Measurements from ENCODE around the gene GPATCH1. TPM values are rescaled to one million over a fixed set of nuclear protein-coding genes. Genes with fewer than 3 reads are reported as not detected.

Gene GPATCH1
- total RNA-seq, 1 donor from 2014 or later, result 12.2 TPM

GRCh38 chr19:33060586-33060985 lies 20.4 kb upstream of the GPATCH1 start:
- no peak for DNase-seq (ENCODE audit: extremely low spot score, unreplicated experiment)
- Mint-ChIP-seq H3K27me3 (peaks cover 23% of the 10 kb centered on the region), H3K4me3 (peak overlapping the region; percentile 39), H3K36me3 (peaks cover 8% of the 10 kb centered on the region), H3K4me1 (ENCODE audit: unreplicated experiment) (peaks cover 16% of the 10 kb centered on the region), H3K9me3 (no peaks in the 10 kb centered on the region), H3K27ac (peak overlapping the region; percentile 41)
- no peak for TF ChIP-seq CTCF (conservative IDR thresholded peaks at IDR 0.05)

GRCh38 chr19:33062902-33063301 lies 18.1 kb upstream of the GPATCH1 start:
- no peaks in the 10 kb centered on the region for H3K9me3 Mint-ChIP-seq
- H3K36me3 Mint-ChIP-seq, result peaks cover 8% of the 10 kb centered on the region
- H3K4me3 Mint-ChIP-seq, result peak overlapping the region; percentile 90
- peaks cover 31% of the 10 kb centered on the region for H3K27me3 Mint-ChIP-seq
- peaks cover 13% of the 10 kb centered on the region for H3K4me1 Mint-ChIP-seq (ENCODE audit: unreplicated experiment)
- TF ChIP-seq CTCF (conservative IDR thresholded peaks at IDR 0.05), result no peak
- DNase-seq (ENCODE audit: extremely low spot score, unreplicated experiment), result no peak
- peak overlapping the region; percentile 87 for H3K27ac Mint-ChIP-seq

- Mint-ChIP-seq H3K9me3 (no peaks in the 10 kb centered on the region), H3K36me3 (peaks cover 8% of the 10 kb centered on the region), H3K4me1 (ENCODE audit: unreplicated experiment) (peaks cover 13% of the 10 kb centered on the region), H3K4me3 (peak overlapping the region; percentile 90), H3K27ac (peak overlapping the region; percentile 87), H3K27me3 (peaks cover 31% of the 10 kb centered on the region)
- no peak for TF ChIP-seq CTCF (conservative IDR thresholded peaks at IDR 0.05)
- no peak for DNase-seq (ENCODE audit: extremely low spot score, unreplicated experiment)
These were observed 17.6 kb upstream of the GPATCH1 start for GRCh38 chr19:33063356-33063752.

GRCh38 chr19:33063753-33064457 lies 17.1 kb upstream of the GPATCH1 start:
- Mint-ChIP-seq H3K27me3 (peaks cover 31% of the 10 kb centered on the region), H3K36me3 (peaks cover 8% of the 10 kb centered on the region), H3K27ac (peak overlapping the region; percentile 87), H3K9me3 (no peaks in the 10 kb centered on the region), H3K4me1 (ENCODE audit: unreplicated experiment) (peaks cover 13% of the 10 kb centered on the region), H3K4me3 (peak overlapping the region; percentile 90)
- TF ChIP-seq CTCF (conservative IDR thresholded peaks at IDR 0.05), result peak; percentile 49
- DNase-seq (ENCODE audit: extremely low spot score, unreplicated experiment), result no peak

GRCh38 chr19:33064458-33064791 lies 16.6 kb upstream of the GPATCH1 start:
- DNase-seq (ENCODE audit: extremely low spot score, unreplicated experiment), result peak; percentile 71
- H3K27ac Mint-ChIP-seq, result no peak overlapping the region
- H3K4me3 Mint-ChIP-seq, result peak overlapping the region; percentile 90
- H3K9me3 Mint-ChIP-seq, result no peaks in the 10 kb centered on the region
- peaks cover 7% of the 10 kb centered on the region for H3K36me3 Mint-ChIP-seq
- H3K27me3 Mint-ChIP-seq, result peaks cover 30% of the 10 kb centered on the region
- peak; percentile 36 for TF ChIP-seq CTCF (conservative IDR thresholded peaks at IDR 0.05)
- peaks cover 13% of the 10 kb centered on the region for H3K4me1 Mint-ChIP-seq (ENCODE audit: unreplicated experiment)

Data from type B pancreatic cell (in vitro differentiated cells).